HCT116 (cell line): ENCODE measurements around the gene IGF2BP3.

Source experiments
- ATF3 ChIP-seq: IDR thresholded peaks from 2 replicates; pipeline ENCODE4 v1.6.1; 2012
- CBX3 ChIP-seq: IDR thresholded peaks from 2 replicates; pipeline ENCODE4 v1.6.1; 2012; ENCODE audit warnings: low read depth
- EZH2 ChIP-seq: fragments of 200-600 bp; sonication (generic); IDR thresholded peaks from 2 replicates; pipeline ENCODE4 v1.6.1; 2017; ENCODE audit warnings: antibody characterized with exemption, mixed run types
- EZH2phosphoT487 ChIP-seq: fragments of 200-600 bp; IDR thresholded peaks from 2 replicates; pipeline ENCODE4 v1.6.1; 2018; ENCODE audit warnings: antibody characterized with exemption, borderline replicate concordance
- JUND ChIP-seq: IDR thresholded peaks from 2 replicates; pipeline ENCODE4 v1.6.1; 2012
- POLR2A ChIP-seq: IDR thresholded peaks from 2 replicates; pipeline ENCODE4 v1.7.0; 2011; ENCODE audit warnings: borderline replicate concordance; ENCODE audit not compliant: insufficient read depth, insufficient read length; ENCODE audit errors: extremely low read depth
- SP1 ChIP-seq: IDR thresholded peaks from 2 replicates; pipeline ENCODE4 v1.6.1; 2012; ENCODE audit warnings: low read depth
- TCF7L2 ChIP-seq: IDR thresholded peaks from 2 replicates; pipeline ENCODE4 v1.7.0; 2011; ENCODE audit warnings: borderline replicate concordance, inconsistent platforms; ENCODE audit not compliant: insufficient read depth, insufficient read length; ENCODE audit errors: extremely low read depth
- ZBTB33 ChIP-seq: IDR thresholded peaks from 2 replicates; pipeline ENCODE4 v1.6.1; 2011; ENCODE audit warnings: mild to moderate bottlenecking, low read length, moderate library complexity; ENCODE audit not compliant: insufficient replicate concordance; ENCODE audit errors: extremely low read depth
- TF ChIP-seq, protein P1 (sequence below), 3 experiments: fragments of 200-600 bp in 1 of 3; sonication (generic) in 1 of 3; IDR thresholded peaks in 2 of 3; conservative IDR thresholded peaks in 1 of 3; 2 replicates each; pipeline ENCODE4 v1.5.1; 2012 to 2017; ENCODE audit warnings: low read depth in 2 of 3, low read length in 2 of 3, antibody characterized with exemption in 1 of 3, borderline replicate concordance in 1 of 3, control low read depth in 1 of 3, mild to moderate bottlenecking in 1 of 3, mixed read lengths in 1 of 3, mixed run types in 1 of 3, moderate library complexity in 1 of 3; ENCODE audit not compliant: insufficient read depth in 1 of 3
- TF ChIP-seq, protein P2 (sequence below): IDR thresholded peaks from 2 replicates; pipeline ENCODE4 v1.6.1; 2012

DNA sequence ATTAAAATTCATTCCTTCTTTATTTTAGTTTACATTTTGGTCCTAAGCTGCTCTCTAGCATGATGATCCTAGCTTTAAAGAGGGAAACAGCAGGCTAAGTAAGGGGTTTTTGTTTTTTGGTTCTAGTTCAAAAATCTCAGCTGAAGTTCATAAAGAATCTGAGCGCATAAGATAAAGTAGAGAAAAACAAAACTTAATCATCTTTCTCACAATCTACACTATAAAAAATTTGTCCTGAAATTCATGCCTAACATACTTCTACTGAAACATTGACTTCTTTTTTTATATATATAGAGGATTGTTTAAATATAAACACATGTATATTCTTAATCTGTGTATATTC, 6.8 kb upstream of the IGF2BP3 start:
- TF ChIP-seq ZBTB33 (no peak), POLR2A (no peak), CBX3 (no peak), TCF7L2 (no peak), EZH2phosphoT487 (no peak), SP1 (no peak), JUND (no peak), EZH2 (no peak), ATF3 (no peak)
- TF ChIP-seq, protein P1, sequence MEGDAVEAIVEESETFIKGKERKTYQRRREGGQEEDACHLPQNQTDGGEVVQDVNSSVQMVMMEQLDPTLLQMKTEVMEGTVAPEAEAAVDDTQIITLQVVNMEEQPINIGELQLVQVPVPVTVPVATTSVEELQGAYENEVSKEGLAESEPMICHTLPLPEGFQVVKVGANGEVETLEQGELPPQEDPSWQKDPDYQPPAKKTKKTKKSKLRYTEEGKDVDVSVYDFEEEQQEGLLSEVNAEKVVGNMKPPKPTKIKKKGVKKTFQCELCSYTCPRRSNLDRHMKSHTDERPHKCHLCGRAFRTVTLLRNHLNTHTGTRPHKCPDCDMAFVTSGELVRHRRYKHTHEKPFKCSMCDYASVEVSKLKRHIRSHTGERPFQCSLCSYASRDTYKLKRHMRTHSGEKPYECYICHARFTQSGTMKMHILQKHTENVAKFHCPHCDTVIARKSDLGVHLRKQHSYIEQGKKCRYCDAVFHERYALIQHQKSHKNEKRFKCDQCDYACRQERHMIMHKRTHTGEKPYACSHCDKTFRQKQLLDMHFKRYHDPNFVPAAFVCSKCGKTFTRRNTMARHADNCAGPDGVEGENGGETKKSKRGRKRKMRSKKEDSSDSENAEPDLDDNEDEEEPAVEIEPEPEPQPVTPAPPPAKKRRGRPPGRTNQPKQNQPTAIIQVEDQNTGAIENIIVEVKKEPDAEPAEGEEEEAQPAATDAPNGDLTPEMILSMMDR (IDR thresholded peaks at IDR 0.05 in 2 of 3, conservative IDR thresholded peaks at IDR 0.05 in 1 of 3; ENCODE audit: borderline replicate concordance in 1 of 3, insufficient read depth in 1 of 3, low read depth in 2 of 3, low read length in 2 of 3) = no peak
- TF ChIP-seq, protein P2, sequence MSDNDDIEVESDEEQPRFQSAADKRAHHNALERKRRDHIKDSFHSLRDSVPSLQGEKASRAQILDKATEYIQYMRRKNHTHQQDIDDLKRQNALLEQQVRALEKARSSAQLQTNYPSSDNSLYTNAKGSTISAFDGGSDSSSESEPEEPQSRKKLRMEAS = no peak
